LNCAP (cell line): ENCODE data around the gene ERO1B.

ENCODE experiments used
- CTCF ChIP-seq: fragments of 450-650 bp; IDR thresholded peaks from 2 replicates; pipeline ENCODE4 v1.5.1; 2017; ENCODE audit warnings: mild to moderate bottlenecking

The ERO1B gene

GRCh38 chr1:236175642-236176336, 106.0 kb downstream of the ERO1B start:
- TF ChIP-seq CTCF, result no peak

DNA sequence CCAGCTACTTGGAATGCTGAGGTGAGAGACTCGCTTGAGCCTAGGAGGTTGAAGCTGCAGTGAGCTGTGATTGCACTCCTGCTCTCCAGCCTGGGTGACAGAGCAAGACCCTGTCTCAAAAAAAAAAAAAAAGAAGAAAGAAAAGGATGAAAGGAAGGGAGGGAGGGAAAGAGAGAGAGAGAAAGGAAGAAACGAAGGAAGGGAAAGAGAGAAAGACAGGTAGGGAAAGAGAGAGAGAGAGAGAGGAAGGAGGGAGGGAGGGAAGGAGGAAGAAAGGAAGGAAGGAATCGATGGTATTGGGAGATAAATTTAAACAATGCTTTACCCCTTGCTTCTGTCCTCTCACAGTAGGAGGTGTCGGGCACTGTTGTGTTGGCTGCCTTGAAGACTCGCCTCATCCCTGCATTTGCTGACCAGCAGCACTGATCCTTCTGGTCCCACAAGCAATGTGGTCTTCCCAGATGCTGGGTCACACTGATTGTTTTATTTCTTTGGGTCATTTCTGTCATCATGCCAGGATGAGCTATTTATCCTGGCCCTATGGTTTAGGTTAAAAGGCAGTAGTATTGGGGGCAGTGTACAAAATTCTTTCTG, 108.5 kb downstream of the ERO1B start:
- no peak for TF ChIP-seq CTCF

- no peak for TF ChIP-seq CTCF
Observed at GRCh38 chr1:236172041-236172579, 109.6 kb downstream of the ERO1B start.

DNA sequence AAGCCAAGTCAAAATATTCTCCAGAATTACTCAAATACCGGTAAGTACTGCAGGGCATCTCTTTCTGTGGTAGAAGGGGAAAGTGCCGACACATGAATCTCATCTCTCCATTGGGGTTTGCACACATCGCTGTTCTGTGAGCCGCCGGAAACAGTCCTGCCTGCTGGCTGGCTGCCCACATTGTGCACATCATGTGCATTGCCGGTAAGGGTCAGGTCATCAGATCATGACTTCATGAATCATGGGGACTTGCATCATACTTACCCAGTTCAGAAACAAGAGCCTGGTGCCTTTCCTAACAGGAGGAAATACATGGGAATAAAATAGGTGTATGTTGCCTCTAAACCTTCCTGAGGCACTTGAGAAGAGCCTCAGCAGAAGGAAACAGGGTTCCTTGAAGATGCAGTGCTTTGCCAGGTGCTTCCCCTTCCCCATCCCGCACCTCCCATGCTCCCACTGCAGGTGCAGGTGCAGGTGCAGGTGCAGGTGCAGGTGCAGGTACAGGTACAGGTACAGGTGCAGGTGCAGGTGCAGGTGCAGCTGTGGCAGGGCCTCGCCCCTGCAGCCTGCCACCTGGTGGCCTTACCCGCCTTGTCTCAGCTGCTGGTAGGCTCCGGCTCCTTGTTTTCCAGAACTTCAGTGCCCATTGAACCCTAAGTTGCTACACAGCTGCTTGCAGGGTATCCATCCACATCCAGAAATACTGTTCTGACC, 112.9 kb downstream of the ERO1B start:
- TF ChIP-seq CTCF, result peak; percentile 28; the same call in 1 of the 2 replicates

DNA sequence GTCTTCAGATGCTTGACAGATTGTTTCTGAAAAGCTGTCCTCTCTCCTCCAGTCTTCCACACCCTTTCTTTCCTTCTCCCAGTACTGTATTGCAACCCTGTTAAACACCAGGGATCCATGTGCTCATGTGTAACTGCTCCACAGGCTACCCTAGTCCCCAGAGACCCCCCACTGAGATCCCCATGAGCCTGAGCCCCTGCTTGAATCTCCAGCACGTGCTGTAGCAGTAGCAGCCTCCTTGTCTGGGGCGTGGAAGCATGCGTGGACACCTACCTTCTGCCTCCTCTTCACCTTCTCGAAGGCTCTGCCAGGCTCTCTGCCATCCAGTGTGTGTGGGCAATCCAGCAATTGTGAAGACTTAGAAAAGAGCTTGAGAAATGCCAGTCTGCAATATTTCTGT, 114.2 kb downstream of the ERO1B start:
- no peak for TF ChIP-seq CTCF

DNA sequence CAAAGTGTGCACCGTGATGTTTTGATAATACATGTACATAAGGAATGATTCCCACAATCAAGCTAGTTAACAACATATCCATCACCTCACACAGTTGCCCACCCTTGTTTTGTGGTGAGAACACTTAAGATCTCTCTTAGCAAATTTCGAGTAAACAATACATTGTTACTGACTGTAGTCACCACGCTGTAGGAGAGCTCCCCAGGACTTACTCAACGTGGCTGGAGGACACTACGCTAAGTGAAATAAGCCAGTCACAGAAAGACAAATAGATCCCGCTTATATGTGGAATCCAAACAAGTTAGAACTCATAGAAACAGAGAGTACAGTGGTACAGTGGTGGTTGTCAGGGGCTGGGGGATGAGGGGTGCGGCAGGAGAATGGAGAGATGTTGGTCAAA, 114.6 kb downstream of the ERO1B start:
- no peak for TF ChIP-seq CTCF

DNA sequence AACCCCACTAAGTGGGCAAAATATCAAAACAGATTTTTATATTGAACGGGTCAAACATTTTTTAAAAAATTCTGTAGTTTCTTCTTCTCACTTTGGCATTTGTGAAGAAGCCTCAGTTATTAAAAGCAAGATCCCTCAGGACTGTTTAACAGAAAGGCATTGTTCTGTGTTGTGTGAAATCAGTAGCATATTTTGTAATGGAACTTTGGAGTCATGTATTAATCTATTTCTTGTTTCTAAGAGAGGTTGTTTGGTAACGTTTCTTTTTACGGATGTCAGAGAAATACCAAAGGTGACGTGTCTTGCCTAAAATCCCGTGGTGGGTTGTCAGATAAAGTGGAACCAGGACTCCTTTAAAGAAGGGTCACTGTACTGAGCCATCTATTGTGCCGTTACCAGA, 115.7 kb downstream of the ERO1B start:
- TF ChIP-seq CTCF, result no peak
